Measurements from ENCODE around the gene CUZD1.

CUZD1 gene

DNA sequence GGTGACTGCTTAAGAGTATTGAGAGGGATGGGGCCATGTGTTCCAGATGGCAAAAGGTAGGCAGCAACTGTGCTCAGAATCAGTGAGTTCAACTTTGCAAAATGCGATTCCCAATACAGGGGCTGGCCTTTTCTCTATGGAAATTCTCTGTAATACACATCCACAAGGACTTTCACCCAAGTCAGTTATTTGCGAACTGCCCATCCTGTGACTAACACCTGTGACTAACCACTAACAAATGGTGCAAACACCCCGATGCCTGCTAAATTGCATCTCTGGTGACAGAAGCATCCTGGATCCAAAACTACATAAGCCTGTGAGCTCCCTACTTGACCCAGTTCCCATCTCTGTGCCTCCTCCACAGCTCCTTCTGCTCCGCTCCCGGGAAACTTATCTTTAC is 9.0 kb upstream of the CUZD1 start:
- no peak for DNase-seq

- no peak for DNase-seq
Measured at GRCh38 chr10:122853665-122854313, 8.1 kb upstream of the CUZD1 start.

GRCh38 chr10:122852261-122852660 is 6.6 kb upstream of the CUZD1 start:
- no peak for DNase-seq

GRCh38 chr10:122850705-122851640 is 5.3 kb upstream of the CUZD1 start:
- DNase-seq, result no peak

GRCh38 chr10:122849900-122850605 is 4.4 kb upstream of the CUZD1 start:
- DNase-seq, result no peak

GRCh38 chr10:122849090-122849489 is 3.4 kb upstream of the CUZD1 start:
- DNase-seq, result no peak

- DNase-seq, result no peak
Measured at GRCh38 chr10:122847782-122848604, 2.3 kb upstream of the CUZD1 start.

DNA sequence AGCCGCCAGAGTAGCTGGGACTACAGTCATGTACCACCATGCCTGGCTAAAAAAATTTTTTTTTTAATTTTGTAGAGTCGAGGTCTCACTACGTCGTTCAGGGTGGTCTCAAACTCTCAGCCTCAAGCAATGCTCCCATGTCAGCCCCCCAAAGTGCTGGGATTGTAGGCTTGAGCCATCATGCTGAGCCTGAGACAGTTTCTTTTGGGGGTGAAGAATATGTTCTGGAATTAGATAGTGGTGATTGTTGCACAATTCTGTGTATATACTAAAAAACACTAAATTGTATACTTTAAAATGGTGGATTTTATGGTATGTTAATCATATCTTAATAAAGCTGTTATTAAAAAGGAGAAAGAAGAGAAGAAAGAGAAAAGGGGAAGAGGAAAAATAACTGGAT is 1.5 kb downstream of the CUZD1 start:
- DNase-seq, result no peak

DNA sequence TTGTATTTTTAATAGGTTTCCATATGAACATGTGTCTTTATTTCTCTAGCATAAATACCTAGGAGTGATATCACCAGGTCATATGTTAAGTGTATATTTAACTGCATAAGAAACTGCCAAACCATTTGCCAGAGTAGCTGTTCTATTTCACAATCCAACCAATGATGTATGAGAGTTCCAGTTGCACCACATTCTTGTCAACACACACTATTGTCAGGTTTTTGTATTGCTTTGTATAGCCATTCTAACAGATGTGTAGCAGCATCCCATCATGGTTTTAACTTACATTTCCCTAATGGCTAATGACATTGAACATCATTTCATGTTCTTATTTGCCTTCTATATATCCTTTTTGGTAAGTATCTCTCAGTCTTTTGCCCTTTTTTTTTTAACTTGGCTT is 4.1 kb downstream of the CUZD1 start:
- DNase-seq, result no peak

GRCh38 chr10:122839505-122839904 is 6.2 kb downstream of the CUZD1 start:
- DNase-seq, result no peak

DNA sequence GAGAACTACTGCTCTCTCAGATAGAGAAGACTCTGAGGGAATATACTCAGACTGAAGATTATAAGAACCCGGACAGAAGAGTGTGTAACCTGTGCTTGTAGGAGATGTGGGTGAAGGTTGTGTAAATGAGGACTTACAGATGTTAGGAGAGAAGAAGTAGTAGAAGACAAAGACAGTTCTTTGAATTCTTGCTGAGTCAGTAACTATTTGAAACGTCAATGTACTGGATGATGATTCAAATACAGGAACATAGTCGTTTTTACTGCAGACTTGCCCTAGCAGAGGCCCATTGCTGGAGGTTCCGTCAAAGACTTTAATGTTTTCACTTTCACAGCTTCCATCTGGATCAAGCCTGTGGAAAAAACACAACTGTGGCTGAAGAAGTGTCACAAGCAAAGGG is 6.8 kb downstream of the CUZD1 start:
- DNase-seq, result no peak

DNA sequence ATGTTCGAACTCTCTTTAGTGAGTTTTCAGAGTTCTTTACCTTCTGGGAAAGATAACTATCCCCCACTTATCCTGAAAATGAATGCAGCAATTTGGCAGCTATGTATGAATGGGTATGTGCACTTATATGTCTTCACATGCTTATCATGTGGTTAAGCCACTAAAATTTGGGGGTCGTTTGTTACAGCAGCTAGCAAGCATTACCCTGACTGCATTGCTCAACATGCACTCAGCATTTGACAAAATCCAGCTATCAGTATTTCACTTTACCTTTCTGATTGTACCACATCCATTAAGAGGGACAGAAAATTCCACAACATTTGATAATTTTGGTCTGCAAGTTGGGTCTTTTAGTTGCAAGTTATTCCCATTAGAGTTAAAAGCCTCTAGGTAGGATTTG is 9.7 kb downstream of the CUZD1 start:
- no peak for DNase-seq

DNA sequence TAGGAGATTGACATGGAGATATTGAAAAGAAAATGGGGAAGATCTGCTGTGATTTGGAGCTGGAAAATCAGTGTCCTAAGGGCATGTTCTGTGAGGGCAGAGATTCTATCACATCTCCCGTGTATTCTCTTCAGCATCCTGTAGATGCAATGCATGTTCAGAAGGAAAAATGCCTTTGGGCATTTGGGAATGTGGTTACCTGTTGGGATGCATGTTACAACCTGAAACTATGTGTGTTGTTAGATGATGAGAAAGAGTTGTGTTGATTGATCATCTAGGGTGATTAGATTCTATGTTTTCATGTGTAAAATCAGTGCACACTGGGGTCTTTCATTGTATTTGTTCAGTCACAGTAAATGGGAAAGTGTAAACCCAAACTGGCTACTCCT is 14.7 kb downstream of the CUZD1 start:
- no peak for DNase-seq

GRCh38 chr10:122830273-122830964 is 15.2 kb downstream of the CUZD1 start:
- DNase-seq, result no peak

DNA sequence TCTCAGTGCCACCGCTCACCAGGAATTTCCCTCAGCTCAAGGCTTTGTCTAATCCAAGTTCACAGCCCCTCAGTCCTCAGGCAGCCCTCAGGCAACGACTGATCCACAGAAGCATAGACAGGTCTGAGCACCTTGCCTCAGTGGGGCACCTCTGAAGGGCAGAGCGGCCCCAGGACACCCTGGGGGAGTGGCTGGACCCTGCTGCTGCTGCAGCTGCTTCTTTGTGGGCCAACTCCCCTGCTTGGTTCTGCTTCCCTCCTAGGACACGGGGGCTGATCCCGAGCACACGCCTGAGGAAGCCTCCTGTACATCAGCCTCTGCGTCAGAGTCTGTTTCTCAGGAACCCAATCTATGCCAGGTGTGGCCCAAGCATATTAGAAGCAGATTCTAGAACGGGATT is 16.2 kb downstream of the CUZD1 start:
- no peak for DNase-seq

DNA sequence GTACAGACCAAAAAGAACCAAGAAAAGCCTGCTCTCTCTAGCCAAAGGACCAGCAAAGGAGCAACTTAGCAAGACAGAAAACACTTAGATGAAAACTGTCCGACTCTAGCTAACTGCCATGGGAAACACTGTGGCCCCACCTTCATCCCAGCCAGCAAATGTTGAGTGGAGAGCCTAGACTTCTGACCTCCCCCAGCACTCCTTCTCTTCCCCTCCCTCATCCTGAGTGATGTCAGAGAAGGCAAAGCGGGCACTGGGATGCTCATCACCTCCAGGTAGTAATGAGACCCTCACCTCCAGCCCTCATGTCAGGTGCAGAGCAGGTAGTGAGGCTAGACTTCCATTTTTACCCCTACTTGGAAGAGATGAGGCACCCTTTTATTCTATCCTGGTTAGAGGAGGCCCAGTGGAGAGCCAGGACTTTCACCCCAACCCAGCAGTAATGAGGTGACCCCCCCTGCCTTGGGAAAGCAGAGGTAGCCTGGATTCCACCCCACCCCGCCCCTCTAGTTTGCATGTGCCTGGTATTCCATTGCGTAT is 16.9 kb downstream of the CUZD1 start:
- no peak for DNase-seq

GRCh38 chr10:122827302-122827701 is 18.4 kb downstream of the CUZD1 start:
- no peak for DNase-seq

DNA sequence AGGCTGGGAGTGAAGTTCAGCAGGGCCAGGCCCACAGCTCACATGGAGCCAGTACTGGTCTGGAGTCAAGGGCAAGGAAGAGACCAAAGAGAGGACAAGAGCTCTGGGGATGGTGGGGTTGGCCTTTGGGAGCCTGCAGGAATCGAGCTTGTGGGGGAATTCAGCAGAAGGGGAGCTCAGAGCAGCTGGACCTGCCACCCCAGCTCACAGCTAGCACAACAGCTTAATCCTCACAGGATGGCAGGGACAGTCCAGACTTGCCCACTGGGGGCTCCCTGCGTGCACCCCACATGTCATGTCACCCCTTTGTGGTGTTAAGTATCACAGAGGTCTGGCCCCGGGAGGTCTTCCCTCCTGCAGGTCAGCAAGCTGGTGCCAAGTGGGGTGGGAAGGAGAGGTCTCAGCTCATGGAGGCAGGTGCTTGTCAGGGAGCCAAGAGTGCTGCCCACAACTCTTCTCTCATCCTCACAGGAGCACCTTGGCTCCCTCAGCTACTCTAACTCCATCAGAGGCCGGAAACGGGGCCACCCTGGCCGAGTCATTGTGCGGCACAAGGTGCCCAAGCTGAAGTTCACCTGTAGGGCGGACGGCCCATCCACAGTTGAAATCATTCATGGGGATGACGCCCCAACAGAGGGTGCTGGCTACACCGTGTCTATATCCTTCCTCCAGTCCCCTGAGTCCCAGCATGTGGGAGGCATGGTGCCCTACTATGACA is 22.5 kb downstream of the CUZD1 start:
- no peak for DNase-seq

- no peak for DNase-seq
Measured at GRCh38 chr10:122821808-122822207, 23.8 kb downstream of the CUZD1 start.

GRCh38 chr10:122815458-122815857 is 30.2 kb downstream of the CUZD1 start:
- DNase-seq, result no peak

DNA sequence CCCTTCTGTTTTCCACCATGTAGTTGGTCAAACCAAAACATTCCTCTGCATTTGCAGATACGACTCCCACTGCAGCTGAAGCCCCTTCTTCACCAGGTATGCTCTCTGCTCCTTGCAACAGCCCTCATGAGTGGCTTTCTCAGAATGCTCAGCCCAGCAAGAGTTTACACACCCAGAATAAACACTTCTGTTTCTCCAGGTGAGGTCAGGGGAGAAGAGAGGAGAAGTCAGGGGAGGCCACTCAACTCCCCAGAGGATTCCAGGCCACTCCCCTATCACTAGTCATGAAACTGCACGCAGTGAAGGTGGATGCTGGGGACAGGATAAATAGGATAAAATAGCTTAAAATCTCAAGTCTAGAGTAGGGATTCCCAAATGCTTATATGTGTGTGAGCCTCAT is 31.2 kb downstream of the CUZD1 start:
- DNase-seq, result no peak
